HepG2 (cell line): ENCODE measurements around the gene CEP164. TPM values are rescaled to one million over a fixed set of nuclear protein-coding genes. Genes with fewer than 3 reads are reported as not detected.
A peak's percentile ranks its signal among the peaks of the same experiment; 100 is the strongest.

Experiments used
- HDAC6 ChIP-seq: fragments of 200-600 bp; sonication (generic); IDR thresholded peaks from 2 replicates; pipeline ENCODE4 v1.7.0; 2017; ENCODE audit warnings: mild to moderate bottlenecking, antibody characterized with exemption, low read length, low read depth
- KLF12 ChIP-seq: sonication (generic); formaldehyde crosslinking; IDR thresholded peaks from 2 replicates; pipeline ENCODE4 v1.4.0; 2020; ENCODE audit warnings: missing genetic modification reagents, borderline replicate concordance
- NKX3-1 ChIP-seq: sonication (generic); formaldehyde crosslinking; IDR thresholded peaks from 2 replicates; pipeline ENCODE4 v1.5.0; 2020; ENCODE audit warnings: missing genetic modification reagents
- RCOR2 ChIP-seq: IDR thresholded peaks from 2 replicates; pipeline ENCODE4 v1.6.1; 2016; ENCODE audit warnings: missing biosample characterization, missing genetic modification reagents
- RFXAP ChIP-seq: sonication (generic); formaldehyde crosslinking; IDR thresholded peaks from 2 replicates; pipeline ENCODE4 v1.4.0; 2020; ENCODE audit warnings: missing genetic modification reagents, borderline replicate concordance
- TBX2 ChIP-seq: sonication (generic); formaldehyde crosslinking; IDR thresholded peaks from 2 replicates; pipeline ENCODE4 v1.5.0; 2020; ENCODE audit warnings: missing genetic modification reagents, mild to moderate bottlenecking, borderline replicate concordance
- ZBTB4 ChIP-seq: sonication (generic); formaldehyde crosslinking; IDR thresholded peaks from 2 replicates; pipeline ENCODE4 v1.4.0; 2020; ENCODE audit warnings: missing genetic modification reagents, mild to moderate bottlenecking, borderline replicate concordance
- ZBTB44 ChIP-seq: sonication (generic); formaldehyde crosslinking; IDR thresholded peaks from 2 replicates; pipeline ENCODE4 v1.4.0; 2020; ENCODE audit warnings: missing genetic modification reagents
- ZNF317 ChIP-seq: sonication (generic); formaldehyde crosslinking; IDR thresholded peaks from 2 replicates; pipeline ENCODE4 v1.5.0; 2020; ENCODE audit warnings: mild to moderate bottlenecking, missing genetic modification reagents
- ZNF367 ChIP-seq: sonication (generic); formaldehyde crosslinking; IDR thresholded peaks from 2 replicates; pipeline ENCODE4 v1.4.0; 2020; ENCODE audit warnings: missing genetic modification reagents, borderline replicate concordance
- ZNF468 ChIP-seq: sonication (generic); formaldehyde crosslinking; IDR thresholded peaks from 2 replicates; pipeline ENCODE4 v1.8.0; 2022; ENCODE audit warnings: mild to moderate bottlenecking, moderate library complexity, missing genetic modification reagents
- ZNF773 ChIP-seq: sonication (generic); formaldehyde crosslinking; IDR thresholded peaks from 2 replicates; pipeline ENCODE4 v1.4.0; 2020; ENCODE audit warnings: missing genetic modification reagents, borderline replicate concordance
- ZSCAN22 ChIP-seq: sonication (generic); formaldehyde crosslinking; IDR thresholded peaks from 2 replicates; pipeline ENCODE4 v1.4.0; 2020; ENCODE audit warnings: mild to moderate bottlenecking, missing genetic modification reagents
- polyA plus RNA-seq, 8 experiments: library from polyadenylated mRNA; depleted of rRNA in 3 of 8; stranded (reverse) in 7 of 8; unstranded in 1 of 8; fragments of >200 nt; fragmentation: Illumina TruSeq in 4 of 8; extraction: Trizol in 4 of 8; gene quantifications; 2 replicates each; pipeline versions ENCODE4 v1.2.1 to v1.2.3, GENCODE V29; 2011 to 2016; ENCODE audit warnings: low read depth in 4 of 8, missing spikeins in 1 of 8, mixed read lengths in 1 of 8; ENCODE audit not compliant: insufficient read depth in 1 of 8
- total RNA-seq, 5 experiments: library from RNA; depleted of rRNA; stranded (reverse); fragments of >200 nt; fragmentation: Illumina TruSeq; extraction: Trizol; gene quantifications; 2 replicates each; pipeline ENCODE4 v1.2.3, GENCODE V29; 2016; ENCODE audit warnings: low read depth in 1 of 5
- TF ChIP-seq, protein P1 (sequence below): fragments of 450-650 bp; IDR thresholded peaks from 2 replicates; pipeline ENCODE4 v1.6.1; 2017; ENCODE audit warnings: mild to moderate bottlenecking
- TF ChIP-seq, protein P2 (sequence below): sonication (generic); formaldehyde crosslinking; IDR thresholded peaks from 2 replicates; pipeline ENCODE4 v1.9.0; 2022; ENCODE audit warnings: low read depth, missing genetic modification reagents
- TF ChIP-seq, protein P3 (sequence below): sonication (generic); formaldehyde crosslinking; conservative IDR thresholded peaks from 2 replicates; pipeline ENCODE4 v1.8.0; 2022; ENCODE audit warnings: missing genetic modification reagents

The CEP164 gene
- total and polyA plus RNA-seq, 2 of the 13 experiments (the other 11 are each of a cell fraction or from before 2014, with no cell fraction given) = 11.4 to 15.2 TPM

- TF ChIP-seq, protein P1, sequence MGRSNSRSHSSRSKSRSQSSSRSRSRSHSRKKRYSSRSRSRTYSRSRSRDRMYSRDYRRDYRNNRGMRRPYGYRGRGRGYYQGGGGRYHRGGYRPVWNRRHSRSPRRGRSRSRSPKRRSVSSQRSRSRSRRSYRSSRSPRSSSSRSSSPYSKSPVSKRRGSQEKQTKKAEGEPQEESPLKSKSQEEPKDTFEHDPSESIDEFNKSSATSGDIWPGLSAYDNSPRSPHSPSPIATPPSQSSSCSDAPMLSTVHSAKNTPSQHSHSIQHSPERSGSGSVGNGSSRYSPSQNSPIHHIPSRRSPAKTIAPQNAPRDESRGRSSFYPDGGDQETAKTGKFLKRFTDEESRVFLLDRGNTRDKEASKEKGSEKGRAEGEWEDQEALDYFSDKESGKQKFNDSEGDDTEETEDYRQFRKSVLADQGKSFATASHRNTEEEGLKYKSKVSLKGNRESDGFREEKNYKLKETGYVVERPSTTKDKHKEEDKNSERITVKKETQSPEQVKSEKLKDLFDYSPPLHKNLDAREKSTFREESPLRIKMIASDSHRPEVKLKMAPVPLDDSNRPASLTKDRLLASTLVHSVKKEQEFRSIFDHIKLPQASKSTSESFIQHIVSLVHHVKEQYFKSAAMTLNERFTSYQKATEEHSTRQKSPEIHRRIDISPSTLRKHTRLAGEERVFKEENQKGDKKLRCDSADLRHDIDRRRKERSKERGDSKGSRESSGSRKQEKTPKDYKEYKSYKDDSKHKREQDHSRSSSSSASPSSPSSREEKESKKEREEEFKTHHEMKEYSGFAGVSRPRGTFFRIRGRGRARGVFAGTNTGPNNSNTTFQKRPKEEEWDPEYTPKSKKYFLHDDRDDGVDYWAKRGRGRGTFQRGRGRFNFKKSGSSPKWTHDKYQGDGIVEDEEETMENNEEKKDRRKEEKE = no peak
- TF ChIP-seq KLF12 (CRISPR knock-in tag) (0 out of 2 replicates have a peak, but pooled peaks have one; percentile 60), NKX3-1 (no peak), RFXAP (CRISPR knock-in tag) (peak; percentile 62; the same call in 1 of the 2 replicates), ZNF468 (peak; percentile 54; the same call in 1 of the 2 replicates), ZNF367 (CRISPR knock-in tag) (no peak), RCOR2 (CRISPR knock-in tag) (peak; percentile 29; the same call in 1 of the 2 replicates), ZNF773 (CRISPR knock-in tag) (no peak), ZBTB4 (CRISPR knock-in tag) (peak; percentile 16; the same call in 1 of the 2 replicates), ZBTB44 (no peak), TBX2 (CRISPR knock-in tag) (0 out of 2 replicates have a peak, but pooled peaks have one; percentile 4), HDAC6 (no peak), ZNF317 (CRISPR knock-in tag) (peak; percentile 42), ZSCAN22 (CRISPR knock-in tag) (no peak)
- TF ChIP-seq, protein P2, sequence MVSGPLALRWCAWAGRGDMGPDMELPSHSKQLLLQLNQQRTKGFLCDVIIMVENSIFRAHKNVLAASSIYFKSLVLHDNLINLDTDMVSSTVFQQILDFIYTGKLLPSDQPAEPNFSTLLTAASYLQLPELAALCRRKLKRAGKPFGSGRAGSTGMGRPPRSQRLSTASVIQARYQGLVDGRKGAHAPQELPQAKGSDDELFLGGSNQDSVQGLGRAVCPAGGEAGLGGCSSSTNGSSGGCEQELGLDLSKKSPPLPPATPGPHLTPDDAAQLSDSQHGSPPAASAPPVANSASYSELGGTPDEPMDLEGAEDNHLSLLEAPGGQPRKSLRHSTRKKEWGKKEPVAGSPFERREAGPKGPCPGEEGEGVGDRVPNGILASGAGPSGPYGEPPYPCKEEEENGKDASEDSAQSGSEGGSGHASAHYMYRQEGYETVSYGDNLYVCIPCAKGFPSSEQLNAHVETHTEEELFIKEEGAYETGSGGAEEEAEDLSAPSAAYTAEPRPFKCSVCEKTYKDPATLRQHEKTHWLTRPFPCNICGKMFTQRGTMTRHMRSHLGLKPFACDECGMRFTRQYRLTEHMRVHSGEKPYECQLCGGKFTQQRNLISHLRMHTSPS (CRISPR knock-in tag) = 0 out of 2 replicates have a peak, but pooled peaks have one; percentile 29
- TF ChIP-seq, protein P3, sequence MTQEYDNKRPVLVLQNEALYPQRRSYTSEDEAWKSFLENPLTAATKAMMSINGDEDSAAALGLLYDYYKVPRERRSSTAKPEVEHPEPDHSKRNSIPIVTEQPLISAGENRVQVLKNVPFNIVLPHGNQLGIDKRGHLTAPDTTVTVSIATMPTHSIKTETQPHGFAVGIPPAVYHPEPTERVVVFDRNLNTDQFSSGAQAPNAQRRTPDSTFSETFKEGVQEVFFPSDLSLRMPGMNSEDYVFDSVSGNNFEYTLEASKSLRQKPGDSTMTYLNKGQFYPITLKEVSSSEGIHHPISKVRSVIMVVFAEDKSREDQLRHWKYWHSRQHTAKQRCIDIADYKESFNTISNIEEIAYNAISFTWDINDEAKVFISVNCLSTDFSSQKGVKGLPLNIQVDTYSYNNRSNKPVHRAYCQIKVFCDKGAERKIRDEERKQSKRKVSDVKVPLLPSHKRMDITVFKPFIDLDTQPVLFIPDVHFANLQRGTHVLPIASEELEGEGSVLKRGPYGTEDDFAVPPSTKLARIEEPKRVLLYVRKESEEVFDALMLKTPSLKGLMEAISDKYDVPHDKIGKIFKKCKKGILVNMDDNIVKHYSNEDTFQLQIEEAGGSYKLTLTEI (CRISPR knock-in tag) = no peak
Observed at GRCh38 chr11:117299351-117300282, 28.0 kb upstream of the CEP164 start (continued).
